ENCODE measurements around the gene CAMSAP1.

Gene CAMSAP1

DNA sequence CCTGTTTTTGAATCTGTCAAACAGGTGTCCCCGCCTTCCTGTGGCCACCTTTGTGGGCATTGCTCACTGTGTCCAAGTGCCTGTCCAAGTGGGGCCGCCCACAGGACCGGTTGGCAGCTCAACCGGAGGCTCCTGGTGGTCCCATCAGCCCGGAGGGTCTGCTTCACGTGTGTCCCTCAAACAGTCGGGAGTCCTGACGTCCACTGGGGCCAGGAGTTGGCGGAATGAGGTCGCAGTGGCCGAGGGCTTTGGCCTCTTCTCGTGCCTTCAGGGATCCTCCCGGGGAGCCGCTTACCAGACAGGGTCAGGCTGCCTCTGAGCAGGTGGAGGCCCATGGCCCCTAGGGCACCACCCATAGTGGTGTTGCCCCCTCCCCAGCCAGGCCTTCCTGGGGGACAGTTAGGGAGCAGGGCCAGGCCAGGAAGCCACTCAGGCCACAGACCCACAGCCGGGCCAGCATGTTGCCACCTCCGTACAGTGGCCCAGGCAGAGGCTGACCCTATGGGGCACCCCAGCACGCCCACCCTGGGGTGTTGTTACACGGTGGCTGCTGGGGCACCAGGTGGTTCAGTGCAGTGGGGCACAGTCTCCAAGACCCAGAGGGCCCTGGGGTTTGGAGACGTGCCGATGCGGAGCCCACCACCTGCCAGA, 135.8 kb downstream of the CAMSAP1 start:
- H3K4me3 ChIP-seq (ENCODE audit: low read depth, low read length): no peak overlapping the region
- TF ChIP-seq, protein P1, sequence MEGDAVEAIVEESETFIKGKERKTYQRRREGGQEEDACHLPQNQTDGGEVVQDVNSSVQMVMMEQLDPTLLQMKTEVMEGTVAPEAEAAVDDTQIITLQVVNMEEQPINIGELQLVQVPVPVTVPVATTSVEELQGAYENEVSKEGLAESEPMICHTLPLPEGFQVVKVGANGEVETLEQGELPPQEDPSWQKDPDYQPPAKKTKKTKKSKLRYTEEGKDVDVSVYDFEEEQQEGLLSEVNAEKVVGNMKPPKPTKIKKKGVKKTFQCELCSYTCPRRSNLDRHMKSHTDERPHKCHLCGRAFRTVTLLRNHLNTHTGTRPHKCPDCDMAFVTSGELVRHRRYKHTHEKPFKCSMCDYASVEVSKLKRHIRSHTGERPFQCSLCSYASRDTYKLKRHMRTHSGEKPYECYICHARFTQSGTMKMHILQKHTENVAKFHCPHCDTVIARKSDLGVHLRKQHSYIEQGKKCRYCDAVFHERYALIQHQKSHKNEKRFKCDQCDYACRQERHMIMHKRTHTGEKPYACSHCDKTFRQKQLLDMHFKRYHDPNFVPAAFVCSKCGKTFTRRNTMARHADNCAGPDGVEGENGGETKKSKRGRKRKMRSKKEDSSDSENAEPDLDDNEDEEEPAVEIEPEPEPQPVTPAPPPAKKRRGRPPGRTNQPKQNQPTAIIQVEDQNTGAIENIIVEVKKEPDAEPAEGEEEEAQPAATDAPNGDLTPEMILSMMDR (IDR thresholded peaks at IDR 0.05; ENCODE audit: borderline replicate concordance, insufficient read depth, low read depth, low read length): no peak

DNA sequence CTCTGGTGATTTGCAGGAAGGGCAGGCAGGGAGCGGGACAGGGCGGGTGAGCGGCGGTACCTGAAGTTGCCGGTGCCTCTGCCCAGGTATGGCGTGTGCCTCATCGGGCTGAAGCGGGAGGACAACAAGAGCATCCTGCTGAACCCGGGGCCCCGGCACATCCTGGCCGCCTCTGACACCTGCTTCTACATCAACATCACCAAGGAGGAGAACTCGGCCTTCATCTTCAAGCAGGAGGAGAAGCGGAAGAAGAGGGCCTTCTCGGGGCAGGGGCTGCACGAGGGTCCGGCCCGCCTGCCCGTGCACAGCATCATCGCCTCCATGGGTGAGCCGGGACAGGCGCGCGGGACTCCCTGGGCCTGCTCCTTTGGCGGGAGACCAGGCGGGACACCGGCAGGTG, 136.6 kb downstream of the CAMSAP1 start:
- no peak overlapping the region for H3K4me3 ChIP-seq (ENCODE audit: low read depth, low read length)
- TF ChIP-seq, protein P1 (IDR thresholded peaks at IDR 0.05; ENCODE audit: borderline replicate concordance, insufficient read depth, low read depth, low read length): no peak

DNA sequence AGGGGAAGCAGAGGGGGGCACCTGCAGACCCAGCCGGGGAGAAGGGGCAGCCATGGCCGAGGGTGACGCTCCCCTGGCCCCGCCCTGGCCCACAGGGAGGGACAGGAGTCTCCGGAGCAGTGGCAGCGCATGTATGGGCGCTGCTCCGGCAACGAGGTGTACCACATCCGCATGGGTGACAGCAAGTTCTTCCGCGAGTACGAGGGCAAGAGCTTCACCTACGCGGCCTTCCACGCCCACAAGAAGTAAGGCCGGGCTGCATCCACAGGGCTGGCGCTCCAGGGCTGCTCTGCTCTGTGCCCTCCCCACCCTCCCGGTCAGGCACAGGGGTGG, 137.2 kb downstream of the CAMSAP1 start:
- TF ChIP-seq, protein P1 (IDR thresholded peaks at IDR 0.05; ENCODE audit: borderline replicate concordance, insufficient read depth, low read depth, low read length): no peak
- H3K4me3 ChIP-seq (ENCODE audit: low read depth, low read length): no peak overlapping the region

DNA sequence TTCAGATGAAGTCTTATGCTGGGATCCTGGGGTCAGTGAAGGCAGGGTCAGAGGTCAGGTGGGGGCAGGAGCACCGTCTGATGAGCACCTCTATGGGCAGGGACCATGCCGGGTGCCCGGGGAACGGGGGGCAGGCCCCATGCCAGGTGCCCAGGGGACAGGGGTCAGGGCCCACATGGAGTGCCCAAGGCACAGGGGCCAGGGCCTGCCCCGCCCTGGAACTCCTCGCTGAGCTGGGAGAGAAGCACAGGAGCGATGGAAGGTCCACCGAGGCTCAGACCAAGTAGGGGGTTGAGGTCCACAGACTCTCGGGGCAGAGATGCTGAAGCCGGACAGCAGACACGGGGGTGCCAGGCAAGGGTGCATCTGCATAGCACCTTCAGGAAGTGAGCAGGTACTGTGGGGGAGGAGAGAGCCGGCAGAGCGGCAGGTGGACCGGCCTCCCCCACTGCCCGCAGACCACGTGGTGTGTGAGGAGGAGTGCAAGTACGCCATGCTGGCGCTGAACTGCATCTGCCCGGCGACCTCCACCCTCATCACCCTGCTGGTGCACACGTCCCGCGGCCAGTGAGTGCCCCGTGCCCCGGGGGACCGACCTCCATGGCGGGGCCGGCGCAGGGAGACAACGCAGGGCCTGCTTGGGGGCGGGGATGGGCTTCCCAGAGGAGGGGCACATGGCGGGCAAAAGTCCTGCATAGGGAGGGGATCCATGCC, 137.7 kb downstream of the CAMSAP1 start:
- no peak overlapping the region for H3K4me3 ChIP-seq (ENCODE audit: low read depth, low read length)
- TF ChIP-seq, protein P1 (IDR thresholded peaks at IDR 0.05; ENCODE audit: borderline replicate concordance, insufficient read depth, low read depth, low read length): no peak

DNA sequence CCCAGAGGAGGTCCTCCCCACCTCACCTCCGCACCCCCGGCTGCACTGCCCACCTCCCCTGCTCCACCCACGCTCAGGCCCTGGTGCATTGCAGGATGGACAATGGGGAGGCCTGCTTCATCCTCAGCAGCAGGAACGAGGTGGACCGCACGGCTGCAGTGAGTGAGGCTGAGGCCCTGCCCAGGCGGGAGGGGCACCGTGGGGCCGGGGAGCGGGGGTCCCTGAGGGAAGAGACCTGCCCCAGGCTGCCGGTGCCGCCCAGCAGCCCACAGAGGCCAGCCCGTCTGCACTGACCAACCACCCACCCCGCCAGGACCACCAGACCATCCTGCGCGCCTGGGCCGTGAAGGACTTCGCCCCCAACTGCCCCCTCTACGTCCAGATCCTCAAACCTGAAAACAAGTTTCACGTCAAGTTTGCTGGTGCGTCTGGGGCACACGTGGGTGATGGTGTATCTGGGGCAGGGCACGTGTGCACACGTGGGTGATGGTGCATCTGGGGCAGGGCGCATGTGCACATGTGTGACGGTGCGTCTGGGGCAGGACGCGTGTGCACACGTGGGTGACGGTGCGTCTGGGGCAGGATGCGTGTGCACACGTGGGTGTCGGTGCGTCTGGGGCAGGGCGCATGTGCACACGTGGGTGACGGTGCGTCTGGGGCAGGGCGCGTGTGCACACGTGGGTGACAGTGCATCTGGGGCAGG, 138.7 kb downstream of the CAMSAP1 start:
- TF ChIP-seq, protein P1 (IDR thresholded peaks at IDR 0.05; ENCODE audit: borderline replicate concordance, insufficient read depth, low read depth, low read length): no peak

DNA sequence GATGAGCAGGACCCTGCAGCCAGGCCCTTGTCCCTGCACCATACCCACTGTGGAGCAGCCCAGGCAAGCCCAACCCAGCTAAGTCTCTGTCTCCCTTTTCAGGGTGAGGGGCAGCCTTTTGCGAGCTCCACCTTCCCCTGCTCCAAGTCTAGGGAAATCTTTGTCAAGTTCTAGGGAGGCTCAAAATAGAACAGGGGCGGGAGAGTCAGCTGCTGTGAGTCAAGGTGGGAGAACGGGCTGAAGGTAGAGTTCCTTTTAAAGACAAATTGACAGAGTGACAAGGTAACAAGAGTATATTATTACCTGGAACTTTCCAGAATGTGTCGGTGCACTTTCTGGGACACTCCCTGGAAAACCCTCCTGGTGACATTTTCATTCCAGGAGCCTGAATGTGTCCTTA, 140.6 kb downstream of the CAMSAP1 start:
- H3K4me3 ChIP-seq (ENCODE audit: low read depth, low read length): no peak overlapping the region
- TF ChIP-seq, protein P1 (IDR thresholded peaks at IDR 0.05; ENCODE audit: borderline replicate concordance, insufficient read depth, low read depth, low read length): no peak

More for the DNA sequence above, 138.7 kb downstream of the CAMSAP1 start:
- no peak overlapping the region for H3K4me3 ChIP-seq (ENCODE audit: low read depth, low read length)
